Sigmoid colon (tissue), 7 donors: Measurements from ENCODE around the gene CST11. TPM values are rescaled to one million over a fixed set of nuclear protein-coding genes. Genes with fewer than 3 reads are reported as not detected.

Source experiments
- DNase-seq: peaks from one replicate; pipeline ENCODE4 v3.0.0-alpha.2; 2019
- H3K27ac ChIP-seq, 4 donors: fragments of 200-600 bp; sonication (generic); one replicate each; pipeline ENCODE4 v1.5.1; 2016 to 2019; ENCODE audit warnings: mild to moderate bottlenecking in 1 of 4
- H3K27me3 ChIP-seq, 3 donors: fragments of 200-600 bp; sonication (generic); one replicate each; pipeline ENCODE4 v1.5.1; 2019; ENCODE audit warnings: mild to moderate bottlenecking in 1 of 3
- H3K36me3 ChIP-seq, 4 donors: fragments of 200-600 bp; sonication (generic); one replicate each; pipeline ENCODE4 v1.5.1; 2016 to 2019
- H3K4me1 ChIP-seq, 4 donors: fragments of 200-600 bp; sonication (generic); one replicate each; pipeline ENCODE4 v1.5.1; 2017 to 2019
- H3K4me3 ChIP-seq, 4 donors: fragments of 200-600 bp; sonication (generic); one replicate each; pipeline ENCODE4 v1.5.1; 2017 to 2019; ENCODE audit warnings: mild to moderate bottlenecking in 2 of 4, moderate library complexity in 1 of 4
- H3K9me3 ChIP-seq, 4 donors: fragments of 200-600 bp in 3 of 4; sonication (generic) in 3 of 4; one replicate each; pipeline versions ENCODE4 v1.5.1 to v1.6.1; 2013 to 2019
- EP300 ChIP-seq, 4 donors: sonication (generic); formaldehyde crosslinking; IDR thresholded peaks; one replicate each; pipeline ENCODE4 v1.6.1; 2017; ENCODE audit warnings: antibody characterized with exemption in 4 of 4
- POLR2A ChIP-seq, 2 donors: fragments of 450-650 bp; IDR thresholded peaks; one replicate each; pipeline ENCODE4 v1.6.1; 2016; ENCODE audit warnings: antibody characterized with exemption in 2 of 2, mild to moderate bottlenecking in 2 of 2, moderate library complexity in 2 of 2
- POLR2AphosphoS5 ChIP-seq, 4 donors: sonication (generic); formaldehyde crosslinking; IDR thresholded peaks; one replicate each; pipeline ENCODE4 v1.6.1; 2017; ENCODE audit warnings: antibody characterized with exemption in 4 of 4
- WGBS, 2 donors: extraction: QIAGEN DNeasy Blood & Tissue Kit; methylation state at CpG; one replicate each; pipeline ENCODE4 v1.1.7; 2013; 5-methylcytosine and 5-hydroxymethylcytosine counted together
- intact Hi-C: fragments of 100-400 bp; cut with DNase I; formaldehyde crosslinking; loops from one replicate; pipeline ENCODE4 v1.15.1; 2023
- polyA plus RNA-seq, 3 donors: library from polyadenylated mRNA; stranded (reverse); fragments of 200-250 nt; gene quantifications; one replicate each; pipeline ENCODE4 v1.2.3, GENCODE V29; 2013
- total RNA-seq, 4 donors: library from RNA; depleted of rRNA; stranded (reverse); fragments of >200 nt; gene quantifications; one replicate each; pipeline ENCODE4 v1.1.0, GENCODE V29; 2016
- TF ChIP-seq, protein P1 (sequence below), 4 experiments: fragments of 450-650 bp in 3 of 4; fragments of 200-600 bp in 1 of 4; IDR thresholded peaks; one replicate each; pipeline ENCODE4 v1.5.1; 2016 to 2019; ENCODE audit warnings: antibody characterized with exemption in 4 of 4, mild to moderate bottlenecking in 3 of 4, moderate library complexity in 2 of 4
- donor health status: healthy with polysubstance abuse.
- donor health status: Bipolar disorder and iron deficiency.
- donor health status: healthy.

The CST11 gene
- total and polyA plus RNA-seq, 7 donors = not detected

DNA sequence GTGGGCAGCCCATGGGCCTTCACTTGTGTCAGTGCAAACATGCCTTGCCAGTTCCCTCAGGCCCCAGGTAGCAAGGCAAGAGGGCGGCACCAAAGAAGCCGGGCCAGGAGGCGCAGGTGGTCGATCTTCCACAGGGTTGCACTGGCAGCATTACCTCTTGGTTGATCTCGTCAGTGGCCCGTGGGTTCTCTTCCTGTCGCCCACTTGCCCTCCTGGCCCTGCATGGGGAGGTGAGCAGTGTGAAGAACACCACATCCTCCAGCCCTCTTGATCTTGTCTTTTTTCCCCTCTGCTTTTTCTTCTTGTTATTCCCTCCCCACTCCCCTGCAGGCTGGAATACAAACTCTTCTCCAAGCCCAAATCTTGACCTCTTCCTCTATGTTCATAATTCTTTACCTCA is 3.0 kb upstream of the CST11 start:
- no peak overlapping the region for H3K4me3 ChIP-seq
- H3K27me3 ChIP-seq = no peaks in the 10 kb centered on the region
- no peak overlapping the region for H3K27ac ChIP-seq
- no peak for DNase-seq
- WGBS, 2 donors = 77 to 94% methylated on average over 7 of the region's 7 CpGs
- peaks cover 0 to 30% (median 11%) of the 10 kb centered on the region in 4 donors for H3K4me1 ChIP-seq
- H3K9me3 ChIP-seq = no peaks in the 10 kb centered on the region
- intact Hi-C loops = no loop called here
- no peak for TF ChIP-seq POLR2A (IDR thresholded peaks at IDR 0.05)
- H3K36me3 ChIP-seq = no peaks in the 10 kb centered on the region

DNA sequence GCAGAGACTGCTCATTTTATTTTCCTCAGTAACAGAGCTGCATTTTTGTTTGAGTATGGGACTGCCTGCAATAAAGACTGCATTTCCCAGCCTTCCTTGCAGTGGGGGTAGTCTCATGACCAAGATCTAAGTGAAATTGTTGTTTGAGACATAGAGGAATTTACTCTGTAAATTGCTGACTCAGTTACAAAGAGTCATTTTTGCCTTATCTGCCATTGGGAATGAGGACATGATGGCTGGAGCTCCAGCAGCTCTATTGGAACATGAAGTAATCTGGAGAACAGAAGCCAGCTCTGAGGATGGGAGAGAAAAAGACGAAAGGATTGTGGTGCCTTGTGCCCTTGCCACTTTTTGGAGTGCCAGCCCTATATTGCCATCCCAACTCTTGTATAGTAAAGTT is 2.1 kb upstream of the CST11 start:
- no peak for TF ChIP-seq POLR2A (IDR thresholded peaks at IDR 0.05)
- TF ChIP-seq, protein P1, sequence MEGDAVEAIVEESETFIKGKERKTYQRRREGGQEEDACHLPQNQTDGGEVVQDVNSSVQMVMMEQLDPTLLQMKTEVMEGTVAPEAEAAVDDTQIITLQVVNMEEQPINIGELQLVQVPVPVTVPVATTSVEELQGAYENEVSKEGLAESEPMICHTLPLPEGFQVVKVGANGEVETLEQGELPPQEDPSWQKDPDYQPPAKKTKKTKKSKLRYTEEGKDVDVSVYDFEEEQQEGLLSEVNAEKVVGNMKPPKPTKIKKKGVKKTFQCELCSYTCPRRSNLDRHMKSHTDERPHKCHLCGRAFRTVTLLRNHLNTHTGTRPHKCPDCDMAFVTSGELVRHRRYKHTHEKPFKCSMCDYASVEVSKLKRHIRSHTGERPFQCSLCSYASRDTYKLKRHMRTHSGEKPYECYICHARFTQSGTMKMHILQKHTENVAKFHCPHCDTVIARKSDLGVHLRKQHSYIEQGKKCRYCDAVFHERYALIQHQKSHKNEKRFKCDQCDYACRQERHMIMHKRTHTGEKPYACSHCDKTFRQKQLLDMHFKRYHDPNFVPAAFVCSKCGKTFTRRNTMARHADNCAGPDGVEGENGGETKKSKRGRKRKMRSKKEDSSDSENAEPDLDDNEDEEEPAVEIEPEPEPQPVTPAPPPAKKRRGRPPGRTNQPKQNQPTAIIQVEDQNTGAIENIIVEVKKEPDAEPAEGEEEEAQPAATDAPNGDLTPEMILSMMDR (IDR thresholded peaks at IDR 0.05) = no peak
- TF ChIP-seq EP300 (IDR thresholded peaks at IDR 0.05) = no peak
- TF ChIP-seq POLR2AphosphoS5 (IDR thresholded peaks at IDR 0.05) = no peak
- intact Hi-C loops = no loop called here
- H3K9me3 ChIP-seq = no peaks in the 10 kb centered on the region
- no peak overlapping the region for H3K27ac ChIP-seq
- no peaks in the 10 kb centered on the region for H3K36me3 ChIP-seq
- 94% methylated on average over 1 of the region's 1 CpG for WGBS, 2 donors
- H3K4me3 ChIP-seq = no peak overlapping the region
- H3K4me1 ChIP-seq = peaks cover 0 to 25% (median 11%) of the 10 kb centered on the region in 4 donors
- no peaks in the 10 kb centered on the region for H3K27me3 ChIP-seq
- DNase-seq = no peak

DNA sequence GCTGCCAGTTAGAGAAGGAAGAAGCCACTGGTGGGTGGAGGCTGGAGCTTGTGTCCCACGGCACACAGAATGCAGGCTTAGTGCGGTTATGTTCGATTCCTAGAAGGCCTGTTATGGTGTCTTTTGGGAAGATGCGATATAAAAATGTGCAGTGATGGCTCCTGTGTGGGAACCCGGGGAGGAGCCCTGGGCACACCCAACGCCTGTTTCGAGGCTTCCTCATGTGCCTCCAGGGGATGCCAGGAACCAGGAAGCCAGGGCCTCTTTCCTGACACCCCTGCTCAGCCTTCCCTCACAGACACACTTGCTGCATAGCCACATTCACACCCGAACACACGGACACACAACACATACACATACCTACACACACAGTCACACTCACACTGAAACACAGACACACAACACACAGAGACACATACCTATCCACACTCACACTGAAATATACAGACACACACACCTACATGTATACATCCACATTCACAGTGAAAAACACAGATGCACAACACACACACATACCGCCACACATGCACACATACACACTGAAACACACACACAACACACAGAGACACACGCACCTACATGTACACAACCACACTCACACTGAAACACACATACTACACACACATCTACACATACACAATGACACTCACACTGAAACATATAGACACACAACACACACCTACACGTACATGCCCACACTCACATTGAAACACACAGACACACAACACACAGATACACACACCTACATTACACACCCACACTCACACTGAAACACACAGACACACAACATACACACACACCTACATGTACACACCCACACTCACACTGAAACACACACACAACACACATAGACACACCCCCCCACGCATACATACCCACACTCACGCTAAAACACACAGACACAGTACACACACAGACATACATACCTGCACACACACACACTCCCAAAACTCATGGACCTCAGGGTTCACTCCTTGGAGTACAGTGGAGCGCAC is 1.2 kb upstream of the CST11 start:
- Histone ChIP-seq H3K4me3 (no peak overlapping the region), H3K4me1 (peaks cover 0 to 22% (median 11%) of the 10 kb centered on the region in 4 donors), H3K9me3 (no peaks in the 10 kb centered on the region), H3K27me3 (no peaks in the 10 kb centered on the region), H3K27ac (no peak overlapping the region), H3K36me3 (no peaks in the 10 kb centered on the region)
- no peak for DNase-seq
- no peak for TF ChIP-seq POLR2AphosphoS5 (IDR thresholded peaks at IDR 0.05)
- TF ChIP-seq POLR2A (IDR thresholded peaks at IDR 0.05) = no peak
- TF ChIP-seq, protein P1 (IDR thresholded peaks at IDR 0.05) = no peak
- no peak for TF ChIP-seq EP300 (IDR thresholded peaks at IDR 0.05)
- intact Hi-C loops = no loop called here
- 80 to 87% methylated on average over 15 of the region's 15 CpGs for WGBS, 2 donors

DNA sequence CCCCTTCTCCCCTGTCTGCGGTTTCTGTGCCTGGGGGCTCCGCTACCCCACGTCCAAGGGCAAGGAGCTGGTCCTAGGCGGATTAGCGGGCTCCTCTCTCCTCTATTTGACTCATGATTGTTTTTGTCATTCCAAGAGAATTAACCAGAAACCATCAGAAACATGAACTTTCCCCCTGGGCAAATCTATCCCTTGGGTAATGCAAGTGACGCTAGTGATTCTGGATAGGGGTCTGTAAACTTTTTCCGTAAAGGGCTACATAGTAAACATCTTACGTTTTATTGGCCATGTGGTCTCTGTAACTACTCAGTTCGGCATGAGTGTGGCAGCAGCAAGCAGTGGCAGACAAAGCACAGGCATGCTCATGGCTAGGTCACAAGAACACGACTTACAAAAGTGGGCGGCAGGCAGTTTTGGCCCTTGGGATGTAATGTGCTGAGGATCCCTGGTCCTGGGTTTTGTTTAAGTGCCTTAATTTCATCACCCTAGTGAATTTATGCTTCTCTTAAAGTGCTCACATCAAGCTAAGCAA is 654 bp downstream of the CST11 start:
- Histone ChIP-seq H3K9me3 (no peaks in the 10 kb centered on the region), H3K27me3 (no peaks in the 10 kb centered on the region), H3K4me3 (no peak overlapping the region), H3K4me1 (peaks cover 0 to 22% (median 11%) of the 10 kb centered on the region in 4 donors), H3K27ac (peak overlapping the region in 2 of 4 donors; percentile 40 to 68), H3K36me3 (no peaks in the 10 kb centered on the region)
- intact Hi-C loops = no loop called here
- TF ChIP-seq EP300 (IDR thresholded peaks at IDR 0.05) (peak; percentile 41 to 93 (median 72)), POLR2AphosphoS5 (IDR thresholded peaks at IDR 0.05) (peak; percentile 81 to 96 (median 88))
- TF ChIP-seq, protein P1 (IDR thresholded peaks at IDR 0.05) = no peak
- whole genome bisulfite sequencing, 2 donors = 76 to 77% methylated on average over 11 of the region's 11 CpGs
- peak; percentile 77 for DNase-seq

DNA sequence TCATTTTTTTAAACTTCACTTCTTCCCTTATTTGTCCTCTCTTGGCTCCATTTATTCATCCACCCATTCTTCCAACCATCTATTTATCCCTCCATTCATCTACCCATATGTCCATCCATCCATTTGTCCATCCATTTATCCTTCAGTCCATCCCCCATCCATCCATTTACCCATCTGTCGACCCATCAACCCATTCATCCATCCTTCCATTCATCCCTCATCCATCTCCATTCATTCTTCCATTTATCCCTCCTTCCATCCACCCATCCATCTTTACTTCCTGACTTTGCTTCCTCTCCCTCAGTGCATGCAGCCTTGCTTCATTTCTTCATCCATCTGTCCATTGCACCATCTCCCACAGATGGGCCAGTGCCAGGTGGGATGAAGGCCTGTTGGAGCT is 1.8 kb downstream of the CST11 start:
- intact Hi-C loops = no loop called here
- no peaks in the 10 kb centered on the region for H3K9me3 ChIP-seq
- no peak overlapping the region for H3K27ac ChIP-seq
- DNase-seq = no peak
- TF ChIP-seq POLR2A (IDR thresholded peaks at IDR 0.05) = no peak
- TF ChIP-seq, protein P1 (IDR thresholded peaks at IDR 0.05) = no peak
- TF ChIP-seq POLR2AphosphoS5 (IDR thresholded peaks at IDR 0.05) = no peak
- no peak for TF ChIP-seq EP300 (IDR thresholded peaks at IDR 0.05)
- no peaks in the 10 kb centered on the region for H3K27me3 ChIP-seq
- peaks cover 0 to 30% (median 12%) of the 10 kb centered on the region in 4 donors for H3K4me1 ChIP-seq
- 87 to 94% methylated on average over 1 of the region's 1 CpG for WGBS, 2 donors
- H3K4me3 ChIP-seq = no peak overlapping the region
- H3K36me3 ChIP-seq = no peaks in the 10 kb centered on the region
